HepG2 (cell line): Measurements from ENCODE around the gene TTLL1. TPM values are rescaled to one million over a fixed set of nuclear protein-coding genes. Genes with fewer than 3 reads are reported as not detected.

Source experiments
- CREB1 ChIP-seq, 2 experiments: fragments of 450-650 bp in 1 of 2; IDR thresholded peaks; 2 replicates each; pipeline ENCODE4 v1.6.1; 2016 to 2017; ENCODE audit warnings: control low read depth in 1 of 2, mild to moderate bottlenecking in 1 of 2, missing compliant biosample characterization in 1 of 2, missing genetic modification characterization in 1 of 2
- HCFC1 ChIP-seq: fragments of 150-350 bp; IDR thresholded peaks from 2 replicates; pipeline ENCODE4 v1.6.1; 2014; ENCODE audit warnings: low read depth, low read length
- KAT7 ChIP-seq: IDR thresholded peaks from 2 replicates; pipeline ENCODE4 v1.6.1; 2018; ENCODE audit warnings: borderline replicate concordance, missing compliant biosample characterization
- MIXL1 ChIP-seq: IDR thresholded peaks from 2 replicates; pipeline ENCODE4 v1.6.1; 2016
- MTF2 ChIP-seq: sonication (generic); formaldehyde crosslinking; IDR thresholded peaks from 2 replicates; pipeline ENCODE4 v1.5.0; 2020; ENCODE audit warnings: missing genetic modification reagents, borderline replicate concordance
- NFIB ChIP-seq: sonication (generic); formaldehyde crosslinking; IDR thresholded peaks from 2 replicates; pipeline ENCODE4 v1.9.0; 2021; ENCODE audit warnings: missing genetic modification reagents, mild to moderate bottlenecking, borderline replicate concordance
- PHB2 ChIP-seq: fragments of 450-650 bp; IDR thresholded peaks from 2 replicates; pipeline ENCODE4 v1.6.1; 2018; ENCODE audit not compliant: partially characterized antibody
- POLR2AphosphoS5 ChIP-seq: IDR thresholded peaks from 2 replicates; pipeline ENCODE4 v1.6.1; 2012; ENCODE audit warnings: low read depth, low read length
- WIZ ChIP-seq: sonication (generic); formaldehyde crosslinking; IDR thresholded peaks from 2 replicates; pipeline ENCODE4 v1.5.1; 2020; ENCODE audit warnings: mild to moderate bottlenecking, missing genetic modification reagents
- ZNF224 ChIP-seq: sonication (generic); formaldehyde crosslinking; IDR thresholded peaks from 2 replicates; pipeline ENCODE4 v1.5.0; 2020; ENCODE audit warnings: mild to moderate bottlenecking, missing genetic modification reagents
- ZNF343 ChIP-seq: sonication (generic); formaldehyde crosslinking; IDR thresholded peaks from 2 replicates; pipeline ENCODE4 v1.4.0; 2020; ENCODE audit warnings: mild to moderate bottlenecking, missing genetic modification reagents
- ZNF350 ChIP-seq: sonication (generic); formaldehyde crosslinking; IDR thresholded peaks from 2 replicates; pipeline ENCODE4 v1.4.0; 2020; ENCODE audit warnings: mild to moderate bottlenecking, low read depth, missing genetic modification reagents, borderline replicate concordance
- ZNF607 ChIP-seq: sonication (generic); formaldehyde crosslinking; IDR thresholded peaks from 2 replicates; pipeline ENCODE4 v1.5.1; 2020; ENCODE audit warnings: missing genetic modification reagents, mild to moderate bottlenecking, borderline replicate concordance
- ZNF761 ChIP-seq: sonication (generic); formaldehyde crosslinking; conservative IDR thresholded peaks from 2 replicates; pipeline ENCODE4 v1.4.0; 2020; ENCODE audit warnings: mild to moderate bottlenecking, missing genetic modification reagents
- ZNF788 ChIP-seq: sonication (generic); formaldehyde crosslinking; IDR thresholded peaks from 2 replicates; pipeline ENCODE4 v1.5.0; 2020; ENCODE audit warnings: mild to moderate bottlenecking, missing genetic modification reagents, borderline replicate concordance
- polyA plus RNA-seq, 8 experiments: library from polyadenylated mRNA; depleted of rRNA in 3 of 8; stranded (reverse) in 7 of 8; unstranded in 1 of 8; fragments of >200 nt; fragmentation: Illumina TruSeq in 4 of 8; extraction: Trizol in 4 of 8; gene quantifications; 2 replicates each; pipeline versions ENCODE4 v1.2.1 to v1.2.3, GENCODE V29; 2011 to 2016; ENCODE audit warnings: low read depth in 4 of 8, missing spikeins in 1 of 8, mixed read lengths in 1 of 8; ENCODE audit not compliant: insufficient read depth in 1 of 8
- total RNA-seq, 5 experiments: library from RNA; depleted of rRNA; stranded (reverse); fragments of >200 nt; fragmentation: Illumina TruSeq; extraction: Trizol; gene quantifications; 2 replicates each; pipeline ENCODE4 v1.2.3, GENCODE V29; 2016; ENCODE audit warnings: low read depth in 1 of 5
- TF ChIP-seq, protein P1 (sequence below): sonication (generic); formaldehyde crosslinking; IDR thresholded peaks from 2 replicates; pipeline ENCODE4 v1.4.0; 2020; ENCODE audit warnings: missing genetic modification reagents
- TF ChIP-seq, protein P2 (sequence below): sonication (generic); formaldehyde crosslinking; IDR thresholded peaks from 2 replicates; pipeline ENCODE4 v1.8.0; 2023; ENCODE audit warnings: mild to moderate bottlenecking, missing genetic modification reagents
- TF ChIP-seq, protein P3 (sequence below): sonication (generic); formaldehyde crosslinking; IDR thresholded peaks from 2 replicates; pipeline ENCODE4 v1.5.1; 2020; ENCODE audit warnings: mild to moderate bottlenecking, moderate library complexity, missing genetic modification reagents
- TF ChIP-seq, protein P4 (sequence below): sonication (generic); formaldehyde crosslinking; IDR thresholded peaks from 2 replicates; pipeline ENCODE4 v1.4.0; 2020; ENCODE audit warnings: mild to moderate bottlenecking, low read depth, missing genetic modification reagents
- TF ChIP-seq, protein P5 (sequence below): IDR thresholded peaks from 2 replicates; pipeline ENCODE4 v1.6.1; 2016; ENCODE audit warnings: mild to moderate bottlenecking, missing biosample characterization, missing genetic modification reagents
- TF ChIP-seq, protein P6 (sequence below): sonication (generic); formaldehyde crosslinking; IDR thresholded peaks from 2 replicates; pipeline ENCODE4 v1.8.1; 2023; ENCODE audit warnings: mild to moderate bottlenecking, missing genetic modification reagents

The TTLL1 gene
- total and polyA plus RNA-seq, 2 of the 13 experiments (the other 11 are each of a cell fraction or from before 2014, with no cell fraction given): 1.6 to 5.3 TPM

DNA sequence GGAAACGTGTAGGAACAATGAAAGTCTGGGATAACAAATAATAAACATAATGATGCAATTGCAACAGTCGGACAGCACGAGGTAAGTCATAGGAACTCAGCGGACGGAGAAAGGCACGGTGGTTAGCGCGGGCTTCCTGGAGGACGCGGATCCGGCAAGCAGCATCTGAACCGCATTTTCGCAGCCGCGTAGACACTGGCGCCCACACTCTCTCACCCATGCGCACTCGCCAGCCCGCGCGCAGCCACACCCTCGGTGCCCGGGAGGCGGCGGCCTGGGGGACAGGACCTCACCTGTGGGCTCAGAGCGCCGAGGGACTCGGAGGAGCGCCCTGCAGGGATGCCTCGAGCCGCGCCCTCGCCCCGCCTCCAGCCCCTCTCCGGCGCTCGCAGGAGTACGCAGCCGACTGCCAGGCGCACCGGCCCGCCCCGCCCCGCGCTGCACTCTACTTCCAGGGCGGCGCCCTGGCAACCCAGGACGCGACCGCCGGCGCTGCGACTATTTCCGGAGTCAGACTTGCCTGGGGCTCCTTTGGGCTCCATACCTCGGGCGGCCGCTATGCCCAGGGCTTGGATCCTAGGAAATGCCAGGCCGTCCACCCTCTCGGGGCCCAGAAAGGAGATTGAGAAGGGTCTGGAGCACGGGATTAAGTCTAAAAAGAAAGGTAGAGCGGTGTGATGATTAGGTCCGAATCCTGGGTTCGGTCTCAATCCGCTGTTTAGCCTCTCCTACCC lies at the start of gene TTLL1 (continued):
- TF ChIP-seq, protein P1, sequence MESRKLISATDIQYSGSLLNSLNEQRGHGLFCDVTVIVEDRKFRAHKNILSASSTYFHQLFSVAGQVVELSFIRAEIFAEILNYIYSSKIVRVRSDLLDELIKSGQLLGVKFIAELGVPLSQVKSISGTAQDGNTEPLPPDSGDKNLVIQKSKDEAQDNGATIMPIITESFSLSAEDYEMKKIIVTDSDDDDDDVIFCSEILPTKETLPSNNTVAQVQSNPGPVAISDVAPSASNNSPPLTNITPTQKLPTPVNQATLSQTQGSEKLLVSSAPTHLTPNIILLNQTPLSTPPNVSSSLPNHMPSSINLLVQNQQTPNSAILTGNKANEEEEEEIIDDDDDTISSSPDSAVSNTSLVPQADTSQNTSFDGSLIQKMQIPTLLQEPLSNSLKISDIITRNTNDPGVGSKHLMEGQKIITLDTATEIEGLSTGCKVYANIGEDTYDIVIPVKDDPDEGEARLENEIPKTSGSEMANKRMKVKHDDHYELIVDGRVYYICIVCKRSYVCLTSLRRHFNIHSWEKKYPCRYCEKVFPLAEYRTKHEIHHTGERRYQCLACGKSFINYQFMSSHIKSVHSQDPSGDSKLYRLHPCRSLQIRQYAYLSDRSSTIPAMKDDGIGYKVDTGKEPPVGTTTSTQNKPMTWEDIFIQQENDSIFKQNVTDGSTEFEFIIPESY (CRISPR knock-in tag): peak; percentile 33; the same call in 1 of the 2 replicates
- TF ChIP-seq ZNF761 (CRISPR knock-in tag) (peak; percentile 46; the same call in 1 of the 2 replicates), PHB2 (no peak), ZNF224 (peak; percentile 78; the same call in 1 of the 2 replicates), NFIB (CRISPR knock-in tag) (no peak), ZNF343 (CRISPR knock-in tag) (no peak), ZNF350 (peak; percentile 7; the same call in 1 of the 2 replicates), MIXL1 (CRISPR knock-in tag) (0 out of 2 replicates have a peak, but pooled peaks have one; percentile 59), ZNF607 (0 out of 2 replicates have a peak, but pooled peaks have one; percentile 61), MTF2 (CRISPR knock-in tag) (peak; percentile 66; the same call in 1 of the 2 replicates), CREB1 (IDR thresholded peaks at IDR 0.05) (0 out of 2 replicates have a peak, but pooled peaks have one; percentile 12), CREB1 (CRISPR knock-in tag; IDR thresholded peaks at IDR 0.05) (no peak), KAT7 (CRISPR knock-in tag) (peak; percentile 79), WIZ (CRISPR knock-in tag) (no peak), ZNF788 (CRISPR knock-in tag) (peak; percentile 61; the same call in 1 of the 2 replicates), POLR2AphosphoS5 (peak; percentile 79), HCFC1 (peak; percentile 71)
- TF ChIP-seq, protein P2, sequence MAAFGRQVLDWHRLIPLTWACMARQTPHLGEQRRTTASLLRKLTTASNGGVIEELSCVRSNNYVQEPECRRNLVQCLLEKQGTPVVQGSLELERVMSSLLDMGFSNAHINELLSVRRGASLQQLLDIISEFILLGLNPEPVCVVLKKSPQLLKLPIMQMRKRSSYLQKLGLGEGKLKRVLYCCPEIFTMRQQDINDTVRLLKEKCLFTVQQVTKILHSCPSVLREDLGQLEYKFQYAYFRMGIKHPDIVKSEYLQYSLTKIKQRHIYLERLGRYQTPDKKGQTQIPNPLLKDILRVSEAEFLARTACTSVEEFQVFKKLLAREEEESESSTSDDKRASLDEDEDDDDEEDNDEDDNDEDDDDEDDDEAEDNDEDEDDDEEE (CRISPR knock-in tag): peak; percentile 74
- TF ChIP-seq, protein P3, sequence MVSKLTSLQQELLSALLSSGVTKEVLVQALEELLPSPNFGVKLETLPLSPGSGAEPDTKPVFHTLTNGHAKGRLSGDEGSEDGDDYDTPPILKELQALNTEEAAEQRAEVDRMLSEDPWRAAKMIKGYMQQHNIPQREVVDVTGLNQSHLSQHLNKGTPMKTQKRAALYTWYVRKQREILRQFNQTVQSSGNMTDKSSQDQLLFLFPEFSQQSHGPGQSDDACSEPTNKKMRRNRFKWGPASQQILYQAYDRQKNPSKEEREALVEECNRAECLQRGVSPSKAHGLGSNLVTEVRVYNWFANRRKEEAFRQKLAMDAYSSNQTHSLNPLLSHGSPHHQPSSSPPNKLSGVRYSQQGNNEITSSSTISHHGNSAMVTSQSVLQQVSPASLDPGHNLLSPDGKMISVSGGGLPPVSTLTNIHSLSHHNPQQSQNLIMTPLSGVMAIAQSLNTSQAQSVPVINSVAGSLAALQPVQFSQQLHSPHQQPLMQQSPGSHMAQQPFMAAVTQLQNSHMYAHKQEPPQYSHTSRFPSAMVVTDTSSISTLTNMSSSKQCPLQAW (CRISPR knock-in tag): peak; percentile 71
- TF ChIP-seq, protein P4, sequence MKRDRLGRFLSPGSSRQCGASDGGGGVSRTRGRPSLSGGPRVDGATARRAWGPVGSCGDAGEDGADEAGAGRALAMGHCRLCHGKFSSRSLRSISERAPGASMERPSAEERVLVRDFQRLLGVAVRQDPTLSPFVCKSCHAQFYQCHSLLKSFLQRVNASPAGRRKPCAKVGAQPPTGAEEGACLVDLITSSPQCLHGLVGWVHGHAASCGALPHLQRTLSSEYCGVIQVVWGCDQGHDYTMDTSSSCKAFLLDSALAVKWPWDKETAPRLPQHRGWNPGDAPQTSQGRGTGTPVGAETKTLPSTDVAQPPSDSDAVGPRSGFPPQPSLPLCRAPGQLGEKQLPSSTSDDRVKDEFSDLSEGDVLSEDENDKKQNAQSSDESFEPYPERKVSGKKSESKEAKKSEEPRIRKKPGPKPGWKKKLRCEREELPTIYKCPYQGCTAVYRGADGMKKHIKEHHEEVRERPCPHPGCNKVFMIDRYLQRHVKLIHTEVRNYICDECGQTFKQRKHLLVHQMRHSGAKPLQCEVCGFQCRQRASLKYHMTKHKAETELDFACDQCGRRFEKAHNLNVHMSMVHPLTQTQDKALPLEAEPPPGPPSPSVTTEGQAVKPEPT: 0 out of 2 replicates have a peak, but pooled peaks have one; percentile 43
- TF ChIP-seq, protein P5, sequence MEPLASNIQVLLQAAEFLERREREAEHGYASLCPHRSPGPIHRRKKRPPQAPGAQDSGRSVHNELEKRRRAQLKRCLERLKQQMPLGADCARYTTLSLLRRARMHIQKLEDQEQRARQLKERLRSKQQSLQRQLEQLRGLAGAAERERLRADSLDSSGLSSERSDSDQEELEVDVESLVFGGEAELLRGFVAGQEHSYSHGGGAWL (CRISPR knock-in tag): peak; percentile 68; the same call in 1 of the 2 replicates
- TF ChIP-seq, protein P6, sequence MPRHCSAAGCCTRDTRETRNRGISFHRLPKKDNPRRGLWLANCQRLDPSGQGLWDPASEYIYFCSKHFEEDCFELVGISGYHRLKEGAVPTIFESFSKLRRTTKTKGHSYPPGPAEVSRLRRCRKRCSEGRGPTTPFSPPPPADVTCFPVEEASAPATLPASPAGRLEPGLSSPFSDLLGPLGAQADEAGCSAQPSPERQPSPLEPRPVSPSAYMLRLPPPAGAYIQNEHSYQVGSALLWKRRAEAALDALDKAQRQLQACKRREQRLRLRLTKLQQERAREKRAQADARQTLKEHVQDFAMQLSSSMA: 0 out of 2 replicates have a peak, but pooled peaks have one; percentile 59
